Measurements from ENCODE around the gene C17orf78.
"Not testable (repeated sequence)": the region's sequence is repeated elsewhere in the genome, so short reads cannot be mapped to it uniquely, and the experiment has no call there.

C17orf78 gene

GRCh38 chr17:37375706-37376105 lies at the start of gene C17orf78:
Gene C17orf78 (plus strand): TSS chr17:37375985. CDS start chr17:37376093, 108 bp downstream.
- TF ChIP-seq CTCF (conservative IDR thresholded peaks at IDR 0.05; ENCODE audit: low read length): no peak
- DNase-seq (ENCODE audit: low read depth): no peak
- no peak within 1 kb of the TSS for H3K4me3 ChIP-seq (ENCODE audit: low read length)

DNA sequence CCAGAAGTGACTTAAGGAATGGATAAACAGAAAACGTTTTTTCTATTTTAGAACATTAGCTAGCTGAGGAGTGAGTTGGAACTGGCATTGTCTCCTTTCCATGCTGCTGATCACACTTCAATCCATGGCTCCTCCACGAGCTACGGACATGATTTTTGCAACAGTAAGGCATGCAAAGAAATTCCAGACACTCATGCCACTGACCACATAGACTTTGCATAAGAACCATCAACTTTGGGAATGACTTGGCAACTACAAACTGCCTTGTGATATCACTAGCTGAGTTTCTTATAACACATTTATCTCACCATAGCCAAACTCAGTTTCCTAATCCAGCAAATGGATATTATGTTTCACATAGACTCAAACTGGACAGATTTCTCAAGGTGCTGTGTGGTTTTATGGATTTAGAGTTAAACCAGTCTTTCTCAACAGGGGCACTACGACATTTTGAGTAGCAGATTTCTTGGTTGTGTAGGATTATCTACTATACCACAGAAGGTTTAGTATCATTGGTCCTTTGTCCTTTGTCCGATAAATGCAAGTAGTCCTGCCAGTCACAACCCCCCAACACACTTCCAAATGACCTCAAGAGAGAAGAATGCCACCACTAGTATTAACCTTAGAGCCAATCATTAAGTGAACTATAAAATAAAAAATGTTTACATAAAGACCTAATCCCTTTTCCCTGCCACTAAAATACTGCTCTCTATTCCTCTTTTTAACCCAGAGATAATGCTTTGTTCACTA lies 48.3 kb upstream of the C17orf78 start:
- TF ChIP-seq CTCF (conservative IDR thresholded peaks at IDR 0.05; ENCODE audit: low read length): no peak
- peak; percentile 99 for DNase-seq (ENCODE audit: low read depth)
- no peak overlapping the region for H3K4me3 ChIP-seq (ENCODE audit: low read length)

DNA sequence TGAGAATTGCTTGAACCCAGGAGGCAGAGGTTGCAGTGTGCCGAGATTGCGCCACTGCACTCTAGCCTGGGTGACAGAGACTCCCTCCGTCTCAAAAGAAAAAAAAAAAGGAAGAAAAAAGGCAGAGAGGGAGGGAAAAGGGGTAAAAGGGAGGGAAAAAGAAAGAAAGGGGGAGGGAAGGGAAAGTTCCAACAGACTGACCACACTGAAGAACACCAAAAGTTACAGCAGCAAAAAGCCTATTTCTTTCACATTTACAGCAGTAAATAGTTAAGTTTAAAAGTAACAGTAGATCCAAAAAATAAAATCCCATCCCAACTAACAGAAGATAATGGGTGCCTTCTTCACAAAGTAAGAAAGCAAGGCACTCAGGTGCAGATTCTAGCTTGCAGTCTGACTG lies 36.9 kb upstream of the C17orf78 start:
- no peak for DNase-seq (ENCODE audit: low read depth)
- H3K4me3 ChIP-seq (ENCODE audit: low read length): no peak overlapping the region
- no peak for TF ChIP-seq CTCF (conservative IDR thresholded peaks at IDR 0.05; ENCODE audit: low read length)

- DNase-seq (ENCODE audit: low read depth): no peak
- TF ChIP-seq CTCF (conservative IDR thresholded peaks at IDR 0.05; ENCODE audit: low read length): no peak
- H3K4me3 ChIP-seq (ENCODE audit: low read length): no peak overlapping the region
These were observed 36.5 kb upstream of the C17orf78 start for GRCh38 chr17:37339321-37339720.

DNA sequence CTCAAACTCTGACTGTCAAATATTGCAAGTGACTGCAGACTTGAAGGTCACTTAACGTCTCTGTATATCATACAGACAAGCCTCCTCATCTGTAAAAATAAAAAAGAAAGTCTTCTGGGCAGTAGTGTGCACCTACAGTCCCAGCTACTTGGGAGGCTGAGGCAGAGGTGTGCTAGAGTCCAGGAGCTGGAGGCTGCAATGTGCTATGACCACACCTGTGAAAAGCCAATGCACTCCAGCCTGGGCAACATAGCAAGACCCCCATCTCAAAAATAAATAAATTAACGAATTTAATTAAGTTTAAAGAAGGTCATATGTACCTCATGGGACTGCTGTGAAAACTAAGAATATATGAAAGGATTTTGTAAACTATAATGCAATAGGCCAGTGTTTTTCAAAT lies 35.0 kb upstream of the C17orf78 start:
- no peak overlapping the region for H3K4me3 ChIP-seq (ENCODE audit: low read length)
- TF ChIP-seq CTCF (conservative IDR thresholded peaks at IDR 0.05; ENCODE audit: low read length): no peak
- DNase-seq (ENCODE audit: low read depth): no peak

GRCh38 chr17:37342589-37342988 lies 33.2 kb upstream of the C17orf78 start:
- TF ChIP-seq CTCF (conservative IDR thresholded peaks at IDR 0.05; ENCODE audit: low read length): no peak
- DNase-seq (ENCODE audit: low read depth): no peak
- no peak overlapping the region for H3K4me3 ChIP-seq (ENCODE audit: low read length)

DNA sequence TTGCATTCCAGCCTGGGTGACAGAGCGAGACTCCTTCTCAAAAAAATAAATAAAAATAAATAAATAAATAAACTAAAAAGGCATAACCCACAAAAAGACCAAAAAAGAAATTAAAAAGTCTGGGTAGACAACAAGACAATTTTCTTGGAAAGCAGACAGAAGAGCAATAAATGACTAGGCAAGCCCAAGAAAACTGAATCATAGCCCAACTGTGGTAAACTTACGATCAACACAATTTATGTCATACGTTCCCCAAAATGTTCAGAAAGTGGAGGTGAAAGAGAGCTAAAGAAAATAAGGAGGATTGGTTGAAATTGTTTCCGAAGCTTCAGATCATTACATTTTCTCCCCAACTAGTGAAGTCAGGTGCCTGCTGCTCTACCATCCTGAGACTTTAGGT lies 31.3 kb upstream of the C17orf78 start:
- no peak for TF ChIP-seq CTCF (conservative IDR thresholded peaks at IDR 0.05; ENCODE audit: low read length)
- no peak overlapping the region for H3K4me3 ChIP-seq (ENCODE audit: low read length)
- no peak for DNase-seq (ENCODE audit: low read depth)

DNA sequence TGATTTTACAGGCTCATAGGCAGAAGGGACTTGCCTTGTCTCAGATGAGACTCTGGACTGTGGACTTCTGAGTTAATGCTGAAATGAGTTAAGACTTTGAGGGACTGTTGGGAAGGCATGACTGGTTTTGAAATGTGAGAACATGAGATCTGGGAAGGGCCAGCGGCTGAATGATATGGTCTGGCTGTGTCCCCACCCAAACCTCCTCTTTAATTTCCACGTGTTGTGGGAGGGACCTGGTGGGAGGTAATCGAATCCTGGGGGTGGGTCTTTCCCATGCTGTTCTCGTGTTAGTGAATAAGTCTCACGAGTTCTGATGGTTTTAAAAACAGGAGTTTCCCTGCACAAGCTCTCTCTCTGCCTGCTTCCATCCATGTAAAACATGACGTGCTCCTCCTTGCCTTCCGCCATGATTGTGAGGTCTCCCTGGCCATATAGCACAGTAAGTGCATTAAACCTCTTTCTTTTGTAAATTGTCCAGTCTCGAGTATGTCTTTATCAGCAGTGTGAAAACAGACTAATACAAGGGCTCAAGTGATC lies 28.9 kb upstream of the C17orf78 start:
- not testable (repeated sequence) for H3K4me3 ChIP-seq (ENCODE audit: low read length); DNase-seq (ENCODE audit: low read depth)

DNA sequence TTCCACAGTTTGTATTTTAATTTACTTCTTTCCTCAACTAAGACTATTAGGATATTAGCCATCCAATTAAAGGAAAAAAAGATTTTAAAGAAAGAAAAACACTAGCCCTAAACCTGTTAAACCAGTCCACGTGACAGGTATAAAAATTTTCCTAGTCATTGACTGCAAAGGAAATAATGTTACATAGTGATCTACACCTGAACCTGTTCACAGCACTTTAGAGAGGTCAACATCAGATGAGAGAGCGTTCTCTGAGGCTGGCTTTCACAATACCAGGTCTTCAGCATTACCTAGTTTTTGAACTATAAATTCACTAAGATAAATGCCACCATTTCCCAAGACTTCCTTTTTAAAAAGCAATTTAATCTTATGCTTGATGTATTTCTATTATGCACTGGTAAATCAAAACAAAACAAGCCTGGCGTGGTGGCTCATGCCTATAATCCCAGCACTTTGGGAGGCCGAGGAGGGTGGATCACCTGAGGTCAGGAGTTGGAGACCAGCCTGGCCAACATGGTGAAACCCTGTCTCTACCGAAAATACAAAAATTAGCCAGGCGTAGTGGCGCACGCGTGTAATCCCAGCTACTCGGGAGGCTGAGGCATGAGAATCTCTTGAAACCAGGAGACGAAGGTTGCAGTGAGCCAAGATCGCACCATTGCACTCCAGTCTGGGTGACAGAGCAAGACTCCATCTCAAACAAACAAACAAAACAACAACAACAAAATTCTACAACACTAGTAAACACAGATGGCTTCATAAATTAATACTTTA lies 18.8 kb upstream of the C17orf78 start:
- not testable (repeated sequence) for H3K4me3 ChIP-seq (ENCODE audit: low read length); DNase-seq (ENCODE audit: low read depth)
